CD8-positive, alpha-beta memory T cell (primary cell): ENCODE measurements around the gene DCAF11. TPM values are rescaled to one million over a fixed set of nuclear protein-coding genes. Genes with fewer than 3 reads are reported as not detected.
"Not testable (repeated sequence)": the region's sequence is repeated elsewhere in the genome, so short reads cannot be mapped to it uniquely, and the experiment has no call there.

ENCODE experiments used
- CTCF ChIA-PET: fragments of 350-600 bp; sonication (Branson Sonifier 250); formaldehyde crosslinking; loops from one replicate; lab custom pipeline; 2021; ENCODE audit warnings: antibody characterized with exemption; lab: Charles Lee
- POLR2A ChIA-PET: fragments of 350-600 bp; sonication (Branson Sonifier 250); formaldehyde crosslinking; loops from one replicate; lab custom pipeline; 2021; ENCODE audit warnings: antibody characterized with exemption; lab: Charles Lee
- DNase-seq, 5 donors: peaks; one replicate each; pipeline versions ENCODE4 v3.0.0 to v3.0.0-alpha.2; 2020 to 2022; ENCODE audit warnings: mixed read lengths in 1 of 5
- H3K27ac ChIP-seq: one replicate; pipeline ENCODE4 v1.7.0; 2013; ENCODE audit warnings: low read depth, mild to moderate bottlenecking, low read length, moderate library complexity
- H3K27me3 ChIP-seq: 2 replicates; pipeline ENCODE4 v1.7.0; 2013; ENCODE audit warnings: low read length, mild to moderate bottlenecking; ENCODE audit not compliant: insufficient read depth, poor library complexity, severe bottlenecking
- H3K36me3 ChIP-seq: 2 replicates; pipeline ENCODE4 v1.7.0; 2013; ENCODE audit warnings: mild to moderate bottlenecking, low read length, moderate library complexity; ENCODE audit not compliant: insufficient read depth
- H3K4me1 ChIP-seq: 2 replicates; pipeline ENCODE4 v1.7.0; 2013; ENCODE audit warnings: mild to moderate bottlenecking, low read length, moderate library complexity; ENCODE audit not compliant: insufficient read depth
- H3K4me3 ChIP-seq: 2 replicates; pipeline ENCODE4 v1.7.0; 2013; ENCODE audit warnings: mild to moderate bottlenecking, low read length
- H3K9me3 ChIP-seq: 2 replicates; pipeline ENCODE4 v1.7.0; 2013; ENCODE audit warnings: mild to moderate bottlenecking, low read length
- H3K27ac Mint-ChIP-seq, 8 donors: one replicate each; pipeline ENCODE4 v1.8.0; 2020 to 2021; ENCODE audit warnings: mixed read lengths in 8 of 8, mild to moderate bottlenecking in 6 of 8, inconsistent platforms in 3 of 8, moderate library complexity in 3 of 8
- H3K27me3 Mint-ChIP-seq, 2 donors: one replicate each; pipeline ENCODE4 v1.8.0; 2020 to 2021; ENCODE audit warnings: mixed read lengths in 2 of 2, mild to moderate bottlenecking in 1 of 2, moderate library complexity in 1 of 2
- H3K36me3 Mint-ChIP-seq, 3 donors: one replicate each; pipeline ENCODE4 v1.8.0; 2020 to 2021; ENCODE audit warnings: mixed read lengths in 3 of 3, inconsistent platforms in 1 of 3, mild to moderate bottlenecking in 1 of 3
- H3K4me1 Mint-ChIP-seq, 3 donors: one replicate each; pipeline ENCODE4 v1.8.0; 2020 to 2021; ENCODE audit warnings: mixed read lengths in 3 of 3, inconsistent platforms in 1 of 3, mild to moderate bottlenecking in 1 of 3
- H3K4me3 Mint-ChIP-seq, 7 donors: one replicate each; pipeline ENCODE4 v1.8.0; 2020 to 2021; ENCODE audit warnings: mixed read lengths in 7 of 7, mild to moderate bottlenecking in 6 of 7, moderate library complexity in 4 of 7, inconsistent platforms in 2 of 7
- H3K9me3 Mint-ChIP-seq, 5 donors: one replicate each; pipeline ENCODE4 v1.8.0; 2020 to 2022; ENCODE audit warnings: mixed read lengths in 5 of 5, mild to moderate bottlenecking in 3 of 5, moderate library complexity in 2 of 5, inconsistent platforms in 1 of 5
- polyA plus RNA-seq: library from polyadenylated mRNA; unstranded; fragments of 300-500 nt; fragmentation: Illumina TruSeq; gene quantifications from one replicate; pipeline ENCODE4 v1.2.3, GENCODE V29; 2021
- total RNA-seq, 2 experiments: library from RNA; stranded (reverse); gene quantifications; one replicate each; pipeline ENCODE4 v1.2.3, GENCODE V29; 2021

The DCAF11 gene
- total and polyA plus RNA-seq, 3 experiments from 2014 or later, result 69.0 to 83.9 (median 72.4) TPM

DNA sequence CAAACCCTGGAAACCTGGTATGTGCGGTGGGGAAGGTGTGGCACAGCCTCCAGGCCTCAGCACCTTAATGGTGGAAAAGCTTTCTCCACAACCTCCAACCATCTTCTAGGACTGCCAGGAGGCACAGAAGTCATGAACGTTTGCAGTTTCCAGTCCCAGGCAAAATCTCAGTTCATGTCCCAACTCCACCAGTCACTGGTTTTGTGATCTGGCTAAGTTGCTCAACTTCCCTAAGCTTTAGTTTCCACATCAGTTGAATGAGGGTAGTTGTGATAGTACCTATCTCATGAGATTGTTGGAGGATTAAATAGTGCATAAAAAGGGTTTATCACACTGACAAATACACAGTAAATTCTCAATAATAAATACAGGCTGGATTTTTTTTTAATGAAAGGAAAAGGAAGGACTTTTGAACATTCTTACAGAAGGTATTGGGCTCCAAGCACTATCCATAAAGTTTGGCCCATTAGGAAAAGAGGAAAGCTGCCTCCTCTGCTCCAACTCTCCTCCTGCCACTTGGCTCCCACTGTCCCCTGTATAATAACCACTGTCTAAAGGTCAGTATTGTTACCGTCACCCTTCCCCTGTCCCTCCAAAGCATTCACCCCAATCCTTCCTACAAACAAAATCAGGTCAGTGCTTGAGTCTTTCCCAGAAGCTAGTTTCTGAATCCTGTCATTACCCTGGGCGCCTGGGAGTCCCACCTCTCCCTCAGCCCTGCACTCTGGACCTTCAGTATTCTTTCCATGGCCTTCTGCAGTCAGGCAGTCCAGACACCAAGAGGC lies 14.2 kb upstream of the DCAF11 start:
- CTCF ChIA-PET, result interaction anchor here (1.2 to 11.6 kb wide), 2 partner anchors 7 to 8 kb away, joined by 6 to 185 read pairs; partner anchors contain the start of gene PCK2
- Histone ChIP-seq H3K9me3 (no peaks in the 10 kb centered on the region), H3K36me3 (peaks cover 6% of the 10 kb centered on the region), H3K27me3 (no peaks in the 10 kb centered on the region), H3K4me3 (no peak overlapping the region), H3K27ac (no peak overlapping the region), H3K4me1 (peaks cover 6% of the 10 kb centered on the region)
- no peaks in the 10 kb centered on the region for H3K27me3 Mint-ChIP-seq
- no peaks in the 10 kb centered on the region for H3K9me3 Mint-ChIP-seq
- peaks cover 3 to 64% (median 13%) of the 10 kb centered on the region in 3 donors for H3K36me3 Mint-ChIP-seq
- H3K27ac Mint-ChIP-seq, result peak overlapping the region in 3 of 8 donors; percentile 18 to 88 (median 85)
- peaks cover 9 to 10% (median 9%) of the 10 kb centered on the region in 3 donors for H3K4me1 Mint-ChIP-seq
- no peak for DNase-seq
- POLR2A ChIA-PET, result no interaction called here
- no peak overlapping the region for H3K4me3 Mint-ChIP-seq

DNA sequence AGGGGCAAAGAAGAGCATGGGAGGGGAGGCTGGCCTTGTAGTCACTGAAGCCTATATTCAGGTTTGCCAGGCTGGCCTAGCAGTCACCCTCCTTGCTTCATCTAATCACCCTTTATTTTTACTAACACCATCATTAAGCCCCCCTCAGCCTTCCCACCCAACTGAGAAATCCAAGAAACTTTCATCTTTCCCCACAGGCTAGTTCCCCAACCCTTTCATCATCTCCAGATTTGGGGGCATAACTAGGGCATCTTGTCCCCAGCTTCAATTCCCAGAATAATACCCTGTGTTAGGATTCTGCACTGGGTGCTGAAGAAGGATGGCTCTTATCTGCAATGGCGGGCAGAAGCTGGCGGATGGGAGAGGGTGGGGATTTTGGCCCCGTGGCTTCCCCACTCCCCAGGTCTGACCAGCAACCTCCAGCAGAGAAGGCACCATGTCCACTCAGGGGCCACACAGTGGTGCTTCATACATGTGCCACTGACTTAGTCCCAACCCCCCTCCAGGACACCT lies 13.5 kb upstream of the DCAF11 start:
- Histone ChIP-seq H3K4me3 (no peak overlapping the region), H3K9me3 (no peaks in the 10 kb centered on the region), H3K36me3 (peaks cover 6% of the 10 kb centered on the region), H3K27me3 (no peaks in the 10 kb centered on the region), H3K27ac (no peak overlapping the region), H3K4me1 (no peaks in the 10 kb centered on the region)
- peak overlapping the region in 3 of 8 donors; percentile 39 to 85 (median 82) for H3K27ac Mint-ChIP-seq
- peaks cover 3 to 5% (median 4%) of the 10 kb centered on the region in 3 donors for H3K4me1 Mint-ChIP-seq
- peaks cover 3 to 62% (median 13%) of the 10 kb centered on the region in 3 donors for H3K36me3 Mint-ChIP-seq
- ChIA-PET POLR2A (no interaction called here), CTCF (interaction anchor here (1.2 to 11.6 kb wide), 2 partner anchors 7 to 8 kb away, joined by 6 to 185 read pairs; partner anchors contain the start of gene PCK2)
- no peaks in the 10 kb centered on the region for H3K9me3 Mint-ChIP-seq
- H3K4me3 Mint-ChIP-seq, result no peak overlapping the region
- DNase-seq, result no peak
- no peaks in the 10 kb centered on the region for H3K27me3 Mint-ChIP-seq

- H3K4me1 Mint-ChIP-seq, result no peaks in the 10 kb centered on the region
- H3K27ac Mint-ChIP-seq, result no peak overlapping the region
These were observed 12.1 kb upstream of the DCAF11 start for GRCh38 chr14:24102357-24103048.

GRCh38 chr14:24103451-24103850 lies 11.1 kb upstream of the DCAF11 start:
- Histone ChIP-seq H3K27ac (no peak overlapping the region), H3K9me3 (no peaks in the 10 kb centered on the region), H3K27me3 (no peaks in the 10 kb centered on the region), H3K36me3 (peaks cover 6% of the 10 kb centered on the region), H3K4me3 (no peak overlapping the region), H3K4me1 (peaks cover 1% of the 10 kb centered on the region)
- Mint-ChIP-seq H3K27me3 (no peaks in the 10 kb centered on the region), H3K27ac (peak overlapping the region in 1 of 8 donors; percentile 50), H3K4me3 (no peak overlapping the region), H3K4me1 (peaks cover under 1 to 4% (median 2%) of the 10 kb centered on the region in 3 donors), H3K36me3 (peaks cover 3 to 54% (median 13%) of the 10 kb centered on the region in 3 donors), H3K9me3 (no peaks in the 10 kb centered on the region)
- CTCF ChIA-PET, result interaction anchor here (0.9 to 11.6 kb wide), 2 partner anchors 10 to 52 kb away, joined by 3 to 185 read pairs; partner anchors contain the start of genes CARMIL3 and PCK2
- DNase-seq, result no peak
- POLR2A ChIA-PET, result no interaction called here

More at GRCh38 chr14:24102357-24103048, 12.1 kb upstream of the DCAF11 start:
- POLR2A ChIA-PET, result interaction anchor here (0.5 to 0.7 kb wide), 2 partner anchors 25 to 230 kb away, joined by 4 read pairs; no protein-coding TSS in a partner anchor
- H3K4me3 ChIP-seq, result no peak overlapping the region
- DNase-seq, result no peak
- no peak overlapping the region for H3K4me3 Mint-ChIP-seq
- no peak overlapping the region for H3K27ac ChIP-seq
- no peaks in the 10 kb centered on the region for H3K9me3 ChIP-seq
- no peaks in the 10 kb centered on the region for H3K27me3 ChIP-seq
- no peaks in the 10 kb centered on the region for H3K4me1 ChIP-seq
- H3K36me3 ChIP-seq, result peaks cover 6% of the 10 kb centered on the region
- CTCF ChIA-PET, result interaction anchor here (1.0 to 11.6 kb wide), 2 partner anchors 9 to 44 kb away, joined by 3 to 185 read pairs; partner anchors contain the start of gene PCK2
- H3K9me3 Mint-ChIP-seq, result no peaks in the 10 kb centered on the region
- no peaks in the 10 kb centered on the region for H3K27me3 Mint-ChIP-seq
- H3K36me3 Mint-ChIP-seq, result peaks cover 3 to 59% (median 13%) of the 10 kb centered on the region in 3 donors

DNA sequence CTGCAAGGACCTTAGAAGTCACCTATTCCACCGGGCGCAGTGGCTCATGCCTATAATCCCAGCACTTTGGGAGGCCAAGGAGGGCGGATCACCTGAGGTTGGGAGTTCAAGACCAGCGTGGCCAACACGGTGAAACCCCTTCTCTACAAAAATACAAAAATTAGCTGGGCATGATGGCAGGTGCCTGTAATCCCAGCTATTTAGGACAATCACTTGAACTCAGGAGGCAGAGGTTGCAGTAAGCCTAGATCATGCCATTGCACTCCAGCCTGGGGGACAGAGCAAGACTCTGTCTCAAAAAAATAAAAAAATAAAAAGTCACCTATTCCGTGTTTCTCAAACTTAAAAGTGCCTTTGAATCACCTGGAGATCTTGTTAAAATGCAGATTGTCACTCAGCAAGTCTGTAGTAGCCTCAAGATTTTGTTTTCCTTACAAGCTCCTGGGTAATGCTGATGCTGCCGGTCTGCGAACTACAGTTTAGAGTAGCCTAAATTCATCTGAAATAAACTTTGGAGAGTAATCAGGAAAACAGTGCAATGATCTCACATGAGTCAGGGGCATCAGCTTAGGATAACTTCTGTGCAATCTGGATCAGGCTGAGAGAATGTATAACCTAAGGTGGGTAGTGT lies 8.9 kb upstream of the DCAF11 start:
- CTCF ChIA-PET, result interaction anchor here (1.3 to 11.6 kb wide), 3 partner anchors 12 to 55 kb away, joined by 4 to 185 read pairs (median 114); partner anchors contain the start of genes IRF9 and PCK2
- H3K36me3 ChIP-seq, H3K9me3 ChIP-seq, H3K27ac Mint-ChIP-seq, H3K27me3 Mint-ChIP-seq, DNase-seq, H3K4me3 ChIP-seq, H3K9me3 Mint-ChIP-seq, H3K27ac ChIP-seq, H3K4me3 Mint-ChIP-seq, H3K27me3 ChIP-seq, POLR2A ChIA-PET: not testable (repeated sequence)
- H3K4me1 Mint-ChIP-seq, result peaks cover 8 to 14% (median 9%) of the 10 kb centered on the region in 3 donors
- H3K4me1 ChIP-seq, result peaks cover 12% of the 10 kb centered on the region
- H3K36me3 Mint-ChIP-seq, result peaks cover 3 to 34% (median 8%) of the 10 kb centered on the region in 3 donors

GRCh38 chr14:24106672-24107271 lies 7.8 kb upstream of the DCAF11 start:
- peaks cover 6% of the 10 kb centered on the region for H3K36me3 ChIP-seq
- peak overlapping the region in 1 of 8 donors; percentile 26 for H3K27ac Mint-ChIP-seq
- H3K4me1 ChIP-seq, result peaks cover 12% of the 10 kb centered on the region
- H3K9me3 Mint-ChIP-seq, result no peaks in the 10 kb centered on the region
- ChIA-PET POLR2A (no interaction called here), CTCF (interaction anchor here (0.8 to 11.6 kb wide), 10 partner anchors 8 to 191 kb away, joined by 3 to 185 read pairs (median 4); partner anchors contain the start of genes DCAF11, IRF9, NRL and PCK2)
- no peak overlapping the region for H3K4me3 ChIP-seq
- no peak overlapping the region for H3K27ac ChIP-seq
- no peak for DNase-seq
- peaks cover 3 to 26% (median 5%) of the 10 kb centered on the region in 3 donors for H3K36me3 Mint-ChIP-seq
- no peak overlapping the region for H3K4me3 Mint-ChIP-seq
- no peaks in the 10 kb centered on the region for H3K9me3 ChIP-seq
- peaks cover 8 to 14% (median 9%) of the 10 kb centered on the region in 3 donors for H3K4me1 Mint-ChIP-seq
- no peaks in the 10 kb centered on the region for H3K27me3 Mint-ChIP-seq
- no peaks in the 10 kb centered on the region for H3K27me3 ChIP-seq
